Lower leg skin (tissue), 4 donors: ENCODE data around the gene CIBAR2. TPM values are rescaled to one million over a fixed set of nuclear protein-coding genes. Genes with fewer than 3 reads are reported as not detected.

Experiments used
- DNase-seq, 2 donors: peaks; one replicate each; pipeline ENCODE4 v3.0.0-alpha.2; 2019; ENCODE audit warnings: low spot score in 2 of 2
- H3K4me3 ChIP-seq: fragments of 200-600 bp; sonication (generic); 2 replicates; pipeline ENCODE4 v1.5.1; 2017; ENCODE audit warnings: mild to moderate bottlenecking, low read depth; ENCODE audit not compliant: poor library complexity, severe bottlenecking
- POLR2A ChIP-seq, 2 donors: fragments of 450-650 bp; IDR thresholded peaks; one replicate each; pipeline ENCODE4 v1.6.1; 2016 to 2017; ENCODE audit warnings: antibody characterized with exemption in 2 of 2, mild to moderate bottlenecking in 1 of 2, moderate library complexity in 1 of 2
- WGBS, 2 donors: methylation state at CpG; one replicate each; pipeline ENCODE4 v1.1.5; 2018; 5-methylcytosine and 5-hydroxymethylcytosine counted together
- intact Hi-C: fragments of 100-400 bp; cut with DNase I; formaldehyde crosslinking; loops from one replicate; pipeline ENCODE4 v1.15.0; 2023; ENCODE audit warnings: low total_unique reads
- total RNA-seq, 4 donors: library from RNA; depleted of rRNA; stranded (reverse); fragments of >200 nt; gene quantifications; one replicate each; pipeline ENCODE4 v1.1.0, GENCODE V29; 2016
- TF ChIP-seq, protein P1 (sequence below), 3 donors: fragments of 450-650 bp; IDR thresholded peaks; one replicate each; pipeline ENCODE4 v1.5.1; 2016; ENCODE audit warnings: antibody characterized with exemption in 3 of 3, mild to moderate bottlenecking in 3 of 3, moderate library complexity in 2 of 3

CIBAR2 gene
- total RNA-seq, 4 donors from 2014 or later, result not detected

DNA sequence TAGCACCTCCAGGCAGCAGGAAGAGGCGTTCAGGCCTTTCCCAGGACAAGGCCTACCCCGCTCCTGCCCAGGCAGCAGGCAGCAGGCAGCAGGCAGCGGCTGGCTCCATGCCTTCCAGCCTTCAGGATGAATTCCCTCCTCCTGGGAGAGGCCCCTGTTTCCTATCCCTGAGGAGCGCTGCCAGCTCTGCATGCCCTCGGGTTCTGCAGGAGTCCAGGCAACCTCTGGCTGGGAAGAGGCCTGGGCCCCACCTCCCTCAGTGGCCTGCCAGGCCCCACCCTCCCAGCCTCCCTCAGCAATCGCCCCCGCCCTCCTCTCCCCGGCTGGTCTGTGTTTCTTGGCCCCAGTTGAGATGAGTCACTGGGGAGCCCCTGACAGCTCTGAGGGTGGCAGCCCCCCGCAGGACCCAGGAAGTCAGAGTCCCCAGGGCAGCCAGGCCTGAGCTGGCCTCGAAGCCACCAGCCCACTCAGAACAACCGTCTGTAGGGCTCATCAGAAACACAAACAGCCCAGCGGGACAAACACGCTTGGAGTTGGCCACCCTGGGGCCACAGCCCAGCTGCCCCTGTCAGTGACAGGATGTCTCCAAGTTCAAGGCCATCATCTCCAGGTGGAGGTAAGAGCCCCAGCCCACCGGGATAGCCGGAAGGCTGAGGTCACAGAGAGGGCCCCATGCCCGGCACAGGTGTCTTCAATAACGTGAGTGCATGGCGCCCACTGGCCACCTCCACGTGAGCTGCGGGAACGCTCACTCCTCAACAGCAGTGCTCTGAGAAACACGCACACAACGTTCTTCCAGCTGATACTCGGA, 39.5 kb upstream of the CIBAR2 start:
- peak; percentile 53 to 94 for DNase-seq
- H3K4me3 ChIP-seq, result no peak overlapping the region
- TF ChIP-seq POLR2A (IDR thresholded peaks at IDR 0.05), result no peak
- TF ChIP-seq, protein P1, sequence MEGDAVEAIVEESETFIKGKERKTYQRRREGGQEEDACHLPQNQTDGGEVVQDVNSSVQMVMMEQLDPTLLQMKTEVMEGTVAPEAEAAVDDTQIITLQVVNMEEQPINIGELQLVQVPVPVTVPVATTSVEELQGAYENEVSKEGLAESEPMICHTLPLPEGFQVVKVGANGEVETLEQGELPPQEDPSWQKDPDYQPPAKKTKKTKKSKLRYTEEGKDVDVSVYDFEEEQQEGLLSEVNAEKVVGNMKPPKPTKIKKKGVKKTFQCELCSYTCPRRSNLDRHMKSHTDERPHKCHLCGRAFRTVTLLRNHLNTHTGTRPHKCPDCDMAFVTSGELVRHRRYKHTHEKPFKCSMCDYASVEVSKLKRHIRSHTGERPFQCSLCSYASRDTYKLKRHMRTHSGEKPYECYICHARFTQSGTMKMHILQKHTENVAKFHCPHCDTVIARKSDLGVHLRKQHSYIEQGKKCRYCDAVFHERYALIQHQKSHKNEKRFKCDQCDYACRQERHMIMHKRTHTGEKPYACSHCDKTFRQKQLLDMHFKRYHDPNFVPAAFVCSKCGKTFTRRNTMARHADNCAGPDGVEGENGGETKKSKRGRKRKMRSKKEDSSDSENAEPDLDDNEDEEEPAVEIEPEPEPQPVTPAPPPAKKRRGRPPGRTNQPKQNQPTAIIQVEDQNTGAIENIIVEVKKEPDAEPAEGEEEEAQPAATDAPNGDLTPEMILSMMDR (IDR thresholded peaks at IDR 0.05), result no peak
- 17 to 26% methylated on average over 14 to 22 of the region's 24 CpGs for WGBS, 2 donors
- intact Hi-C loops, result no loop called here

DNA sequence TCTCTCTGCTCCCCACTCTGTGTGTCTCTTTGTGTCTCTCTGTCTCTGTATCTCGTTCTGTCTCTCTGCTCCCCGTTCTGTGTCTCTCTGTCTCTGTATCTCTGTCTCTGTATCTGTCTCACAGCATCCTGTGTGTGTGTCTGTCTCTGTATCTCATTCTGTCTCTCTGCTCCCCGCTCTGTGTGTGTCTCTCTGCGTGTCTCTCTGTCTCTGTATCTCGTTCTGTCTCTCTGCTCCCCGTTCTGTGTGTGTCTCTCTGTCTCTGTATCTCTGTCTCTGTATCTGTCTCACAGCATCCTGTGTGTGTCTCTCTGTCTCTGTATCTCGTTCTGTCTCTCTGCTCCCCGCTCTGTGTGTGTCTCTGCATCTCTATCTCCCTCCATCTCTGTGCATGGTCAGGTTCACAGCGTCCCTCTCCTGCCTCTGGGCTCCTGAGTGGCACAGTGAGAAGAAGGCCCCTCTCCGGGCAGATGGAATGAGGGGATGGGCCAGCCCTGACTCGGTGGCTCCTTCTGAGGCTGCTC, 38.9 kb upstream of the CIBAR2 start:
- WGBS, 2 donors, result 60 to 65% methylated on average over 11 of the region's 11 CpGs
- no peak for TF ChIP-seq POLR2A (IDR thresholded peaks at IDR 0.05)
- TF ChIP-seq, protein P1 (IDR thresholded peaks at IDR 0.05), result no peak
- intact Hi-C loops, result no loop called here

DNA sequence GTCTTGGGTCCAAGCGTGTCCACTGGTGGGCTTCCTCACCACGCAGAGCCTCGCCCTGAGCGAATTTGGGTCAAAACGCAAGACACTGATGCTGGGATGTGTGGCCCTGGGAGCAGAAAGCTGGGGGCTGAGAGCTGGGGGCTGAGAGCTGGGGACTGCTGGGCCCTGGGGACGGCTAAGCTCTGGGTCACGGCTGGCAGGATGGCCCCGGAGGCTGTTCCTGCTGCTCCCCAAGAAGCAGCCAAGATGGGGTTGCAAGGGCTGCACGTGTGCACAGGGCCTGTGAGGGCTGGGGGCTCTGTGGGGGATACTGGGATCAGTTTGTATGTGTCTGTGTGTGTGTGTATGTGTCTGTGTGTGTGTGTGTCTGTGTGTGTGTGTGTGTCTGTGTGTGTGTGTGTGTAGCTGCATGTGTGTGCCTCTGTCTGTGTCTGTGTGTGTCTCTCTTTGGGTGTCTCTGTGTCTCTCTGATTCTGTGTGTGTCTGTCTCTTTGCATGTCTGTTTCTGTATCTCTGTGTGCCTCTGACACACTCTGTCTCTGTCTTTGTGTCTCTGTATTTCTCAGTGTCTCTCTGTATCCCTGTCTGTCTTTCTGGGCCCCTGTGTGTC, 38.2 kb upstream of the CIBAR2 start:
- H3K4me3 ChIP-seq, result no peak overlapping the region
- intact Hi-C loops, result no loop called here
- WGBS, 2 donors, result 88 to 97% methylated on average over 9 of the region's 9 CpGs
- TF ChIP-seq POLR2A (IDR thresholded peaks at IDR 0.05), result no peak
- TF ChIP-seq, protein P1 (IDR thresholded peaks at IDR 0.05), result no peak
- DNase-seq, result no peak

More for the DNA sequence above, 38.9 kb upstream of the CIBAR2 start:
- H3K4me3 ChIP-seq, result no peak overlapping the region
- no peak for DNase-seq

DNA sequence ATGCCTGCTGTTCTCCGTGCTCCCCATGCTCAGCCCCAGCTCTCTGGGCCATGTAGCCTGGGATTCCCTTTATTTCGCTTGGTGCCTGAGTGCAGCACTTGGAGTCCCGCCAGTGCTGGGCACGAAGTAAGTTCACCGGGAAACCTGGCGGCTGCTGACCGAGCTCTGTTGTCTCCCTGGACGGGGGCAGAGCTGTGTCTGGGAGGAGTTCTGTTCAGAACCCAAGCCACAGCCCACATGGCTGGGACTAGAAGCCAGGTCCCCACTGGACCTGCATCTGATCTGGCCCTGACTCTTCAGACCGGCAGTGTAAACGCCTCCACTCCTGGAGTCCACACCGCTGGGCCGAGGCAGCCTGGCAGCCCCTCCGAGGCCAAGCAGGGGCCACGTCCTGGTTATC, 37.5 kb upstream of the CIBAR2 start:
- H3K4me3 ChIP-seq, result no peak overlapping the region
- TF ChIP-seq POLR2A (IDR thresholded peaks at IDR 0.05), result no peak
- WGBS, 2 donors, result 51 to 54% methylated on average over 8 to 9 of the region's 14 CpGs
- intact Hi-C loops, result no loop called here
- DNase-seq, result peak in 1 of 2 donors; percentile 82

DNA sequence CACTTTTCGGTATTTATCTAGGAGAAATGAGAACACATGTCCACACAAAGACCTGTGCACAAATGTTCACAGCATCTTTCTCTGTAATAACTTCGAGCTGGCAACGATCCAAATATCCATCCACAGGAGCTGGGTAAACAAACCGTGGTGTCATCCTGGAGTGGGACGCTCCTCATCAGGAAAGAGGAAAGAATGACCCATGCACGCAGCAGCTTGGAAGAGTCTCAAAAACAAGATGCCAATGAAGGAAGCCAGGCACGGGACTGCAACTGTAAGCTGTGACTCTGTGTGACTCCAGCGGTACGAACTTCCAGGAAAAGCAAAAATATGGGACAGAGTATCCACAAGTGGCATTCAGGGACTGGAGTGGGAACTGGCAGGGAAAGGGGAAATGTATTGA, 36.7 kb upstream of the CIBAR2 start:
- intact Hi-C loops, result no loop called here
- WGBS, 2 donors, result 27 to 38% methylated on average over 9 of the region's 9 CpGs
- no peak overlapping the region for H3K4me3 ChIP-seq
- DNase-seq, result no peak
- TF ChIP-seq, protein P1 (IDR thresholded peaks at IDR 0.05), result no peak
- no peak for TF ChIP-seq POLR2A (IDR thresholded peaks at IDR 0.05)

DNA sequence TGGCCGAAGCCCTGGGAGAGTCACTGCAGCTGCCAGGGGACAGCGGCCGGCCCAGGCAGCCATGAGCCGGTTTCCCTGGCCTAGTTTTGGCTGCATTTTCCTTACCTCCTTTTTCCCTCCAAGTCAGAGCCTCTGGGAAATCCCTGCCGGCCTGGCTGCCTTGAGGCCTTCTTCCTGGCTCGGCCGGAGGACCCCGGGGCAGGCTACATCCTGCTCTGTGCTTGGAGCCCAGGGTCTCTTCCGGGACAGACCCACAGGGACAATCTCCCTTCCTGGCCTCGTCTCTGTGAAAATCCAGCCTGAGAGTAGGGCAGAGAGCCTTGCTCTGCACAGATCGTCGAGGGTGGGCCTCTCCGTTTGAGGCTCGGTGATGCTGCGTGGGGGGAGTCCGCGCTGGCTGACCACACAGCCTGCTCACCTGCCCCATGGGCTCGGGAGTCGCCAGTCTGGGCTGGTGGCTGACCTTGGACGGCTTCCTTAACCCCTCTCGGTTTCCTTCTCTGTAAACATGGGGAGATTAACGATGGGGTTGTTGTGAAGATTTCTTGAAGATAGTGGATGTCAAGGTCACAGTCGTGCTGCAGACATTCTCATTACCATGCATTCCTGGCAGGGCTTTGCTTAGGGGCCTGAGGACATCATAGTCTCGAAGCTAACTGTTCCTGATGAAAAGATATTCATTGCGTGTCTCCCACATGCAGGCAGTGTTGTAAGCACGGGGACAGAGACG, 34.8 kb upstream of the CIBAR2 start:
- DNase-seq, result no peak
- intact Hi-C loops, result no loop called here
- WGBS, 2 donors, result 62 to 64% methylated on average over 27 of the region's 27 CpGs
- no peak overlapping the region for H3K4me3 ChIP-seq
- TF ChIP-seq POLR2A (IDR thresholded peaks at IDR 0.05), result no peak
- TF ChIP-seq, protein P1 (IDR thresholded peaks at IDR 0.05), result no peak
